ENCODE data around the gene SNURF.
"Not testable (repeated sequence)": the region's sequence is repeated elsewhere in the genome, so short reads cannot be mapped to it uniquely, and the experiment has no call there.

The SNURF gene

DNA sequence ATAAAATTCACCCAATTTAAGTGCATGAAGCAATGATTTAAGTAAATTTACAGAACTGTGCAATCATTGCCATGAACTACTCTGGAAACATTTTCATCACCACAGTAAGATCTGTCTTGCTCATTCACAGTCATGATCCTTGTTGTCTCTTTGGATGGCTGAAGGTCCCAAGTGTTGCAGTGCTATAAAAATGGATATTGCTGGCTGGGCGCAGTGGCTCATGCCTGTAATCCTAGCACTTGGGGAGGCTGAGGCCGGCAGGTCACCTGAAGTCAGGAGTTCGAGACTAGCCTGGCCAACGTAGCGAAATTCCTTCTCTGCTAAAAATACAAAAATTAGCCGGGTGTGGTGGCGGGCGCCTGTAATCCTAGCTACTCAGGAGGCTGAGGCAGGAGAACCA lies 17.0 kb downstream of the SNURF start:
- DNase-seq: no peak

GRCh38 chr15:24972707-24973106 lies 17.9 kb downstream of the SNURF start:
- not testable (repeated sequence) for DNase-seq

DNA sequence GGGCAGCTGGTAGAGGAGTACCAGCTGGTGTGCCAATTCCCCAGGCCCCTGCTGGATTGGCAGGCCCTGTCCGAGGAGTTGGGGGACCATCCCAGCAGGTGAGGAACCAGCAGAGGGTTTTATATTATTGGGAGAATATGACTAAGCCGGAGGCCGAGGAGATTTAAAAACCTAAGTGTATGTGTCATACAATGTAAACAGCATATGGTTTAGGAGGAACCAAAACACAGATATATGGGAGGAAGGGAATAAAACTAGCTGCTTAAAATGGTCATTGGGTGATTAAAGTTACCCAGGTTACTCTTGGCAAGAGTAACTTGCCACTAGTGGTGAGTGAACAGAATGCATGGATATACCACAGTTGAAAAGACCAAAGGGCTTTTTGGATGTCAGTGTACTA lies 22.1 kb downstream of the SNURF start:
- DNase-seq: no peak

- no peak for DNase-seq
Observed at GRCh38 chr15:24977686-24978085, 22.9 kb downstream of the SNURF start.

GRCh38 chr15:24985224-24985623 lies 30.4 kb downstream of the SNURF start:
- no peak for DNase-seq

DNA sequence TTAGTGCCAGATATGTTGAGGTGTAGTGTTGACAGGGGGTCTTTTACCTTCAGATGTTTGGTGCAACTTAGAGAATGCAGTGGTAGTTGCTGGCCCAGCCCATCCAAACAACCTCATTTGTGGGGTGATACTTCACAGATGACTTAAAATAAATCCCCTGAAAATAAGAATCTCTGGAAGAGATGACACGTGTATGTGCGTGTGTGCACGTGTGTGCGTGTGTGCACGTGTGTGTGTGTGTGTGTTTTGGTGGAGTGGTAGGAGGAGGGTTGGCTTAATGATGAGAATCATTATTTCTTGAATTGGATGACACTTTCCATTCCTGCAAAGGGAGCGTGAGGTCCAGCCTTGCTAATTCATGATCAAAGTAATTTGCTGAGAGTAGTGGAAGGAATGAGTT lies 31.9 kb downstream of the SNURF start:
- no peak for DNase-seq

Data from CD4-positive, alpha-beta T cell treated with Interferon alpha-2 for 1 hour (primary cell).